Measurements from ENCODE around the gene ZNF445.
"Not testable (repeated sequence)": the region's sequence is repeated elsewhere in the genome, so short reads cannot be mapped to it uniquely, and the experiment has no call there.

ZNF445 gene

DNA sequence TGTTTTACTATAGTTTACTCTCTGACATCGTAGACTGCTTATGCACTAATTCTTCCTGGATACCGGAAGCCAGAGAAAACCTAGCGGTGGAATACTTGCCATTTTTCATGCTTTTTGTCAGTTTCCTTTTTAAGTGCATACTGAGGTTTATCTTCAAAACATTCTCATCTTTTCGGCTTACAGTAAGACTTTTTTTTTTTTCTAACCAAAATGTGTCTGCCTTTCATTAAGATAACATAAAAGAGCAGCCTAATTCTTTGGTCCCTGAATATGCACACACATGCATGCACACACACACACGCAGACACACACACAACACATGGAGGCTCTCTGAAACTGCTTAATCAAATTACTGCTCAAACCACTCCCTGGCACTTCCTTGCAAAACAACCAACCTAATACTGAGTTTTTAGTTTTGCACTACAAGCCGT is 1.3 kb downstream of the ZNF445 start:
- no peak for DNase-seq (ENCODE audit: low read depth in 3 of 3)

GRCh38 chr3:44474886-44475285 is 2.6 kb downstream of the ZNF445 start:
- DNase-seq (ENCODE audit: low read depth in 3 of 3) = not testable (repeated sequence)

- no peak for DNase-seq (ENCODE audit: low read depth in 3 of 3)
These were observed 7.0 kb downstream of the ZNF445 start for GRCh38 chr3:44470430-44470829.

GRCh38 chr3:44469914-44470313 is 7.6 kb downstream of the ZNF445 start:
- DNase-seq (ENCODE audit: low read depth in 3 of 3) = no peak

GRCh38 chr3:44468572-44469520 is 8.6 kb downstream of the ZNF445 start:
- DNase-seq (ENCODE audit: low read depth in 3 of 3) = peak; percentile 7 to 32 (median 9)

DNA sequence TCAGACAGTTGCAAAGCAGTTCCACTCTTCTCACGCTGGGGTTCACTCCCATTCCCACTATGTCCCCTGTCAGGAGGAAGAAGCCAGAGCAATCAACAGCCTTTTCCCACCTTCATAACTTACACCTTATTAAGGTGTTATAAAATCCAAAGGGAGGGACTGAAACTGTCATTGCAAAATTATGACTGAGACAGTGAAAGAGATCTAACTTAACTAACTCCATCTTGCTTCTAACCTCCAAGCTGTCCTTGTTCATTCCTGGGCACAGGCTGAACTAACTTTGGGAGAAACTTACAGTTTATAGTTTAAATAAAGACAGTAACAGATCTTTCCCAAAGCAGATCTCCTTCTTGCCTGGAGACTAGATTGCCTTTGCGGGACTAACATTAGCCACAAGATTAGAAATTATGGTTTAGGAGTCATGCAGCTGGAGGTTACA is 9.4 kb downstream of the ZNF445 start:
- DNase-seq (ENCODE audit: low read depth in 3 of 3) = not testable (repeated sequence)

- DNase-seq (ENCODE audit: low read depth in 3 of 3) = no peak
These were observed 10.2 kb downstream of the ZNF445 start for GRCh38 chr3:44467241-44467640.

GRCh38 chr3:44464920-44465319 is 12.6 kb downstream of the ZNF445 start:
- not testable (repeated sequence) for DNase-seq (ENCODE audit: low read depth in 3 of 3)

- DNase-seq (ENCODE audit: low read depth in 3 of 3) = no peak
These were observed 13.0 kb downstream of the ZNF445 start for GRCh38 chr3:44464509-44464908.

DNA sequence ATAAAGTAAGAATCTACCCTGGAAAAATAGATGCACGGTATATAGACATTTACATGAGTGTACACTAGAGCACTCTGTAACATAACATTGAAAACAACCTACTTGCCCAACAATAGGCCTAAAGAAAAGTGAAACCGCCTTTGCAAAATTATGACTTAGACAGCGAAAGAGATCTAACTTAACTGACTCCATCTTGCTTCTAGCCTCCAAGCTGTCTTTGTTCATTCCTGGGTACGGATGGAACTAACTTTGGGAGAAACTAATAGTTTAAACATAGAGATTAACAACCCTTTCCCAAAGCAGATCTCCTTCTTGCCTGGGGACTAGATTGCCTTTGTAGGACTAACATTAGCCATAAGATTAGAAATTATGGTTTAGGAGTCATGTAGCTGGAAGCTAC is 17.4 kb downstream of the ZNF445 start:
- not testable (repeated sequence) for DNase-seq (ENCODE audit: low read depth in 3 of 3)

DNA sequence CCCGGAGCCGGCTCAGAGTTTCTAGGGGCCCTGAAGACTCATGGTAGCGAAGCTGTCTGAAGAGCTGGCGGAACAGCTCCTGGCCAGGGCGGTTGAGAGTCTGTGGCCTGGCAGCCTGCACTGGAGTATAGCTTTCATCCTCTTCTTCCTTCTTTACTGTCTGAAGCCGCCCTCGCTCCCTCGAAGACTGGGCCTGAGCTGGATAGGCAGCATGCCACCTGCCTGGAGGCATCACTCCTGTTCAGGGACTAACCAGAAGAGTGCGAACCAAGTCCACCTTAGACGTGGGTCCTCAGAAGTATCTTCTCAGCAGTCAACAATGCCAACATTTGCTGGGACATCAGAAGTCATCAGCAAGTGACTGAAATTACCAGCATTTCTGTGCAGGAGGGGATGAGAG is 22.2 kb downstream of the ZNF445 start:
- no peak for DNase-seq (ENCODE audit: low read depth in 3 of 3)

GRCh38 chr3:44454258-44454657 is 23.2 kb downstream of the ZNF445 start:
- DNase-seq (ENCODE audit: low read depth in 3 of 3) = no peak

DNA sequence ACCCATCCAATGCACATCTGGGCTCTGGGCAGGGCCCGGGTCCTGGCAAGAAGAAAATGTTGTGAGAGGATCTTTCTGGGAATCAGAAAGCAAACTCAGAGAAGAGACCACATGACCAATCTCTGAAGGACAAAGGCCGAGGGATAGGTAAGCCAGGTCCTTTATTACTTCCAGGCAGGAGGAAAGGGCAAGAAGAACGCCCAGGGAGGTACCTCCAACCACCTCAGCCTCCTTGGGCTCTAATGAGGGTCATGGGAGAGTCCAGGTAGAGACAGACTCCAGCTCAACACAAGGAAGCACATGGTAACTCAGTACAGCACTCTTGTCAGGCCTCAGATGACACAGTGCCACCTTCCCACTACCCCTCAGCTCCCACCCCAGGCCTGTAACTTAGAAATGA is 26.0 kb downstream of the ZNF445 start:
- DNase-seq (ENCODE audit: low read depth in 3 of 3) = no peak

- DNase-seq (ENCODE audit: low read depth in 3 of 3) = no peak
These were observed 30.5 kb downstream of the ZNF445 start for GRCh38 chr3:44446929-44447328.

DNA sequence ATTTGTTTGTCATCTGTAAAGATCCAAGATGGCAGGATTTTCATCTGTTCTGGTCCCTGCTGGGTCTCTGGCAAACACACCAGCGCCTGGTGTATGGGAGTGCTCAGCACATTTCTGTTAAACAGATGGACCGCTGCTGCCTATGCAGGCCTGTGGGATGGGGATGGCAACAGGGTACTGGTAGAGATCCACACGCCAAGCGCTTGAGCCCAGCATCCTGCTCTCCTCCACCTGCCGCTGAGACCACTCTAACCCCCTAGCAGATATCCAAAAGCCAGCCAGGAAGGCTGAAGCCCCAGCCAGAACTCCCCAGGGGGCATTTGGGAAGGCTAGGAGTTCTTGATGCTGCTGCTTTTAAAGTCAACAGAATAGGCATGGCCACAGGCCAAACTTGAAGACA is 31.7 kb downstream of the ZNF445 start:
- no peak for DNase-seq (ENCODE audit: low read depth in 3 of 3)

GRCh38 chr3:44444896-44445691 is 32.4 kb downstream of the ZNF445 start:
- no peak for DNase-seq (ENCODE audit: low read depth in 3 of 3)

DNA sequence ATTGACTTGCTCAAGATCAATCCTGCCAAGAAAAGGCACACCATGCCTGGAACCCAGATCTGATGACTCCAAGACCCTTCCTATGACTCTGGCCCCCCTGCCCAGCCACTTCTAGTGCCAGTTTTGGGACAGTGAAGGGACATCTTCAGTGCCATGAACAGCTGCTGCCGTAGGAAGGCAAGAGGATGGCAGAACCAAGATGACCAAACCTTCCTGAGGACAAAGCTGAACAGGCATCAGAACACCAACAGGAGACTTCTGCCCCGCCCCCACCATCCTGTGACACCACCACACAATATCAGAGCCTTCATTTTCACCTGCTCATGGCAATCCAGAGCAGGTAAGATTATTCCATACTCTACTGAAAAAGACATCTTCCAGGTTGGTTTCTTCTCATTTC is 33.0 kb downstream of the ZNF445 start:
- no peak for DNase-seq (ENCODE audit: low read depth in 3 of 3)

DNA sequence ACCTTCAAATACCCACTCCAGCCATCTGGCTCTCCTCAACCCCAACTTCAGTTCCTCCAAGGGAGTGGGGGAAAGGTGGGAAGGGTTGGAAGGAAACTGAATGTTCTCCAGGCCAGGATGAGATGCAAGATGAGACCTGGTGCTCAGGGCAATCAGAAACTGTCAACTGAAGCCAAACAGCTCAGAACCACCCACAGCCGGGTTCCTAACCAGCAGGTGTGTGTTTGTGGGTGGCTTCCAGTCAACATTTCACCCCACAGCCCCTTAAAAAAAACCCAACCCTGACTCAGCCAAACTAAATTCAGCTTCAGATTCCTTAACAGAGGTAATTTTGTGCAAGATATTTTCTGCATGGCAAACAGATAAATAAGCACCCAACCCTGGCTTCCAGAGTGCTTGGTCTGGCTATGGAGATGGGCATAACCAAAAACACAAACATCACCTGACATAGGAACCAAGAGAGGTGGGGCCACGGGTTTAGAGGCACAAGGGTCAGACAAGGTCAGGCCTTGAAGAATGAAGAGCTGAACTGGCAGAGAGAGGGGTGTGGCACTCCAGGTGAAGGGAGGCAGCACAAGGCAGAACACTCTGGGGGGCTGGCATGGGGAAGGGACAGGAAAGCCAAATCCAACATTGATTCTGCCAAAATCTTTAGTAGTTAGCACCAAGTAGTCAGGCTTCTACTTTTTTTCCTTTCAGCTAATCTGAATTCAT is 34.7 kb downstream of the ZNF445 start:
- no peak for DNase-seq (ENCODE audit: low read depth in 3 of 3)

- DNase-seq (ENCODE audit: low read depth in 3 of 3) = peak; percentile 29 to 65 (median 43)
These were observed 37.8 kb downstream of the ZNF445 start for GRCh38 chr3:44439499-44440295.

- DNase-seq (ENCODE audit: low read depth in 3 of 3) = no peak
These were observed 39.7 kb downstream of the ZNF445 start for GRCh38 chr3:44437800-44438199.

- no peak for DNase-seq (ENCODE audit: low read depth in 3 of 3)
These were observed 41.3 kb downstream of the ZNF445 start for GRCh38 chr3:44436181-44436580.
